ENCODE data around the gene TSPAN18. TPM values are rescaled to one million over a fixed set of nuclear protein-coding genes. Genes with fewer than 3 reads are reported as not detected.

TSPAN18 gene
- total RNA-seq, 1 donor from 2014 or later, result 44.9 TPM

DNA sequence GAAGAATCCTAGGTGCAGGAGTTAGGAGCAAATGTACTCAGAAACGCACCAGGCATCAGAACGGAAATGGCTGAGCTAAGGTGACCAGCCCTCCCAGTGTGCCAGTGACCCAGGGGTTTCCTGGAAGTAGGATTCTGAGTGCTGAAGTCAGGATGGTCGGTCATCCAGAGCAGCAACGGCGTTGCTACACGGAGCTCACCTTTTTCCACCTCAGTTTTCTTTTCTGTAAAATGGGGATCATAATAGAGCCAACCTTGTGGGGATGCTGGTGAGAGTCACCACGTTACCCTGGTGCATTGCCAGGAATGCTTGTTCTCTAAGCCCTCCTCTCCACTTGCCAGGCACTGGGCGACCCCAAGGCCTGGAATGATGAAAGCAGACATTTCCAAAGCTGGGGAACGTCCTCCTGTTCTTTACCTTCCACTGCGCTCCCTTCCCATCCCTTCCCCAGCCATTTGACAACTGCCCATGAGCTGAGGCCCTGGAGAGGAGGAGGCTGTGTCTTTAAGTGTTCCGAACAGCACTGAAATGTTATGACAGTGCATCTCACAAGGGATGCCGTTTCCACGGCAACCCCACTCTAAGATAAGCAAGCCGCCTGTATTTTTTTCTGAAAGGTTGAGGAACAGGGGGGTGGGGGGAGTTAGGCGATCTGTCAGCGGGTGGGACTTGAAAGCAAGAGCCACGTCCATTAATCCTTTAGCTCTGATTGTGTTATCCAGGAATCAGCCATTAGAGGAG is 66.8 kb downstream of the TSPAN18 start:
- intact Hi-C loops (cut with micrococcal nuclease), result no loop called here

DNA sequence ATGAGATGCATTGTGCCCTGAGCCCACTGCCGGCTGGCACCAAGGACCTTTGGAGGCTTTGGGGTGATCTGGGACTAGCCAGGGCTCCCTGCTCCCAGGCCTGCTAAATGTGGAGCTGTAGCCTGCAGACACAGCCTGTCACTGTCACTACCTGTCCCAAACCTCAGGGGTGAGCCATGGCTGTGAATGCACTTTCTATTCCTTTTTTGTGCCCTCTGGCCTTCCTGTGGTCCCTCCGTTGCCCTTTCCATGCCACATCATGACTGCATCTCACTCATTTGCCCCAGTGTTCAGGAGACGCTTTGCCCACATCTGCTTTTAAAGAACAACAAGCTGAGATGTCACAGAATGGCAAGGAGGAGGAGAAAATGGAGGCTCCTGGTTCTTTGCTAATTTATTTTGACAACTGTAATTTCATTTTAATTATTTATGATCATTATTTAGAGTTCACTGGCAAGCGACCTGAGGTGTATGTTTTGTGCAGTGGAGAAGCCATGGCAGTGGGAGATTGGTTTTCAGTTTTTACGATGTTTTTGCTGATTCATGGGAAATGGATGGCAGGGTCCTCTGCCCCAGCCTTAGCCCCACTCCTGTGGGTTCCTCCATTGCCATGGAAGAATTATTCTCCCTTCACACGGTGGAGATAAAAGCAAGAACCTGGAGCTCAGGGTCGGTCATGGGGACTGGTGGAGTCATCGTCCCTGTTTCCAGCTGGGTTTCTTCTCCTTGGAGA is 69.2 kb downstream of the TSPAN18 start:
- intact Hi-C loops (cut with micrococcal nuclease), result no loop called here

DNA sequence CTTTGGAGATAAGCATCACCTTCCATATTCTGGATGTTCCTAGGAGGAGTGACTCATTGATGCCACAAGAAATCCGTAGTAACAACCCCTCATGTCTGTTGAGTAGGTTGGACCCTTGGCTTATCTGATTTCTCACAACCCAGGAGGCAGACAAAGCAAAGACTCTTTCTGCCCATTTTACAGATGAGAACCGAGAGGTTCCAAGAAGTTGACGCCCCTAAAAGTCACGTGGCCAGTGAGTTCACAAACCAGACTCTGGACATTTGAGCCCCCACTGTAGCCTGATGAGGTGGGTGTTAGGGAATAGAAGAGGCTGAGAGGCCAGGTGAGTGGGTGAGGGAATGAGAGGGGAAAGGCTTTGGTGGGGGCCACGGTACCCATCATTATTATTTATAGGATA is 70.3 kb downstream of the TSPAN18 start:
- intact Hi-C loops (cut with micrococcal nuclease), result no loop called here

GRCh38 chr11:44797886-44798606 is 71.3 kb downstream of the TSPAN18 start:
- intact Hi-C loops (cut with micrococcal nuclease), result no loop called here

DNA sequence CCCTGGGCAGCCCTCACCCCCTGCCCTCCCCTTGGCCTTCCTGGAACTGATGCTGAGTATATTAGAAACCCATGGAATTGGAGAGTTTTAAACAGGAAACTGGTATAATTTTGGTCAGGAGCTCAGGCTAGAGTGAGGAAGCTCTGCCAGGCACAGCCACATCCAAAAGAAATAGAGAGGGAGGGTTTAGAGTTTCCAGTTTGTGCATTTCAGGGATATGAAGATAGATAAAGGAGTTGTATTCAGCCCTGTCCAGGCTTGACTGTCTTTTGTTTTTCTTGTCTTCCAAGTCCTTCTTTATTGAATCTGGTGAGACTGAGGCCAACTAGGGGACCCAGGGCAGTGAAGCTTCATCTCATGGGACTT is 71.8 kb downstream of the TSPAN18 start:
- intact Hi-C loops (cut with micrococcal nuclease), result no loop called here

- intact Hi-C loops (cut with micrococcal nuclease), result no loop called here
Observed at GRCh38 chr11:44799012-44799411, 72.2 kb downstream of the TSPAN18 start.

DNA sequence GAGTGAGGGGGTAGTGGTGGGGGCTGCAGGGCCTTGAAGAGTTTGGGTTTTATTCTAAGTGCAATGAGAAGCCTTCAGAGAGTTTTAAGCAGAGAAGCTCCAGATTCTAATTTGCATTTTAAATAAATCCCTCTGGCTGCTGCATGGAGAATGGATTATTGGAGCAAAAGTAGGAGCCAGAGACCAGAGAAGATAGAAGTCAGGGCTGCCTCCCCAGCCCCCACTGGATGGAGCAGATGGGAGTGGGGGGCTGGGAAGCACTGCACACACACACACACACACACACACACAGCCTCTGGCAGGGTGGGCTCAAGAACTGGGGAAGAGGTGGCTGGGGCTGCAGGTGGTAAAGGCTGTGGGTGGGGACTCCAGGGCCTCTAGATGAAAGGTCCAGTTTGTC is 75.6 kb downstream of the TSPAN18 start:
- intact Hi-C loops (cut with micrococcal nuclease), result no loop called here

DNA sequence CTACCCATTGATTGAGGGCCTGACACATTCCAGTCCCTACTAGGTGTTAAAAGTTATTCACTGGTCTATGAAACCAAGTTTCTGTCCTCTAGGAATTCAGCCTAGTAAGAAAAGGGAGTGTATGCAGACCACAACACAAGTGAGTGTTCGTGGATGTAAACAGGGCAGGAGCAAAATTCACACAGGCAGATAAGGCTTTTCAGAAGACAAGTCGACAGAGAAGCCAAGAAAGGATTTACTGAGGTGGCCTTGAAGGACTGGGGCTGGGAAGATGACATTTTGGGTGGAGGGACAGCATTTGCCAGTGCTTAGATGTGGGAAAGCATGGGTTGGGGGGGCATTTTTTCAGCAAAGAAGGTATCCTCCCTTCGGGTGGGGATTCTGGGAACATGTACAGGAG is 76.2 kb downstream of the TSPAN18 start:
- intact Hi-C loops (cut with micrococcal nuclease), result no loop called here

DNA sequence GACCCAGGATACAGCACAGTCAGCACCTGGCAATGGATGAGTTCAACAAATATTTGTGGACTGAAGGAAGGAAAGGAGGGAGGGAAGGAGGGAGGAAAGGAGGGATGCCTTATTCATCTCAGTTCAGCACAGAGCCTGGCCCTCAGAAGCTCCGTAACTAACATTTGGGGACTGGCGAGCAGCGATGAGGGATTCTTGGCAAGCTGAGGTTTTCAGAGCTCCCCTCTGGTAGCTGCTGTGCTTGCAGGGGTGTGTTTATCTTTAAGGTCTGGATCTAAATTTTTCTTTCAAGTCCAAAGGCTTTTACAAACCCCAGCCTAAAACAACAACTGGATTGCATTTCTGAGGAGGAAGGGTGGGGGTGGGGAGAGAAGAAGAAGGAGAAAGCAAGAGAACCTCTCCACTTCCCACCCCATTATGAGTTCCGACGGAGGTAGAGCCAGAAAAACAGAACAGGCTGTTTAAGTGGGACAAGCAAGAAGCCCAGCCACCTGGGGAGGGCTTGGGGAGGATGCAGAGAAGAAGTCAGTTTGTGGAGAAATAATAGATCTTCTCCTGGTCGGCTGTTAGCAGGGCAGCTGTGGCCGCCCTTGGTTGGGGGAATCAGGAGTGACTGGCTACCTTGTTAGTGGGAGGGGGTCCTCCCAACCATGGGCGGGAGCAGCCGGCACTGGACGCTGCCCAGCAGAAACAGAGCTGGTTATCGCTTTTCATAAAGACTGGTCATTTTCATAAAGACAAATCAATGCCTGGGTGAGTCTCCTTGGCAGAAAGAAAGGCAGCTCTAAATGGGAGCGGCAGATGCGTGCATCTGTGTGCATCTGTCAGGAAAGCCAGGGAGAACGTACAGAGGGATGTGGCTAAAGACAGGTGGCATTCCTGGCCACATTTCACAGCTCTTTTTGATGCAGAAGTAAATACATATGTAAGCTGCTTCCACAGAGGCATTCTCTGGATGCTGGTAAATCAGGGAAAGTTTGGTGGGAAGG is 78.0 kb downstream of the TSPAN18 start:
- intact Hi-C loops (cut with micrococcal nuclease), result no loop called here

- intact Hi-C loops (cut with micrococcal nuclease), result no loop called here
Observed at GRCh38 chr11:44805596-44805995, 78.8 kb downstream of the TSPAN18 start.

DNA sequence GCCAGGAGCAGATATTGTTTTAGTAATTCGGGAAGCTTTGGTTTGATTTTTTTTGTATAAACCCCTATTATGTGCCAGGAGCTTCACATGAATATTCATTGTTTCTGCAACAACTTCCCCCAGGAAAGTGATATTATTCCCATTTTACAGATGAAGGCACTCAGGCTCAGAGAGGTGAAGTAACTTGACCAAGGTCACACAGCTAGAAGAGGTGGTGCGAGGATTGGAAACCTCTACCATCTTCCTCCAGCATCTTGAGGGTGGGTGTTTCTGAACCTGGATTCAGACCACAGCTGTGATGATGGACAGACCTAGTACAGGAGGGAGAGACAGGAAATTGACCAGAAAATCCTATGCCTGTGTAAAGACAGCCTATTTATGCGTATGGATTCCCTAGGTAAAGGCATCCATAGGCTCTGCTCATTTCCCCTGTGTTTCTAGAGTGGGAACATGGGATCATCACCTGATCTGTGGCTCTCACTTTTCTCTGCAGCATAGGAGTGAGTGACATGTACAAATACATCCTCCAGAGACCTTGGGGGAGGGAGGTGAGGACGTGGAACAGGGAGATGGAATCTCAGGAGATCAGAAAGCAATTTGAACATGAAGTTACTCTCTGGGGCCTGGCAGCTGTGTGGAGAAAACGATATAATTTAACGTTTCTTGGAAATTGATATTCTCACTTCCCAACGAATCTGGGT is 81.4 kb downstream of the TSPAN18 start:
- intact Hi-C loops (cut with micrococcal nuclease), result no loop called here

DNA sequence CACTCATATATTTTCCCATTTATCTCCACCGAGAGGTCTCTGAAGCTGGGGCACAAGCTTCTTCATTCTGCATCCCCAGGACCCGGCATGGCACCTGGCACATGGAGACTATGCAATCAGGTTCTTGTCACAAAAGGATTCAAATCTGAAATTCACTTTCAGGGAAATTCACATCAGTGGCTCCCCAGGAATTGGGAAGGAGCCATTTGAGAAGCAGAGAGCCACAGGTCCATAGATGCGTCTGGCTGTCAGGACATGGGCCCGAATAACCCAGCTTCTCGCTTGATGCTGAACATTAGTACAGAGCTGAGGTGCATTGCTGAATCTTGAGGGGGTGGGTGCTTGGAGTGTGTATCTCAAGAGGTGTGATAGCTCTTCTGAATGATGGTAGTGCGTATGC is 82.5 kb downstream of the TSPAN18 start:
- intact Hi-C loops (cut with micrococcal nuclease), result no loop called here

DNA sequence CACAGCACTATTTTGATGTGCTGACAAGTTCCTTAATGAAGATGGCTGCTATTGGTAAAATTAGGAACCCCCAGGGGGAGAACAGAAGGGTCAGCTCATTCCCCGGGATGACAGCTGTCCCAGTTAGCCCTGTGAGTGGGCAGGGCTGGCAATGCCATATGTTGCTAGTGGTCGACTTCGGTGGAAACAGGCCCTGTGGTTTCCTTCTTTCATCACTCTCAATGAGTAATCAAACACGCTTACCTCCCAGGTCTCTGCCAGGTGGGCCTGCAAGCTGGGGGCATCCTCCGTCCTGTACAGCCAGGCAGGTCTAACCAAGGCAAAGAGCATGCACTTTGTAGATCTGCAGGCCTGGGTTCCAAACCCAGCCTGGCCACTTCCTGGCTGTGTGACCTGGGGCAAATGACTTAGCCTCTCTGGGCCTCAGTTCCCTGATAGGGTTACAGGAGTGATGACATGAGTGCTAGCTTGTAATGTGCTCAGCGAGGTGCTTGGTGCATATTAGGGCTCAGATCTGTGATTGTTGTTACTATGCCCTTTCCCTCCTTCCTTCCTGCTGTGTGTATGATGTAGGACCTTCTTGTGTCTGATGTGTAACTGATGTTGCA is 85.2 kb downstream of the TSPAN18 start:
- intact Hi-C loops (cut with micrococcal nuclease), result no loop called here

- intact Hi-C loops (cut with micrococcal nuclease), result no loop called here
Observed at GRCh38 chr11:44812971-44813370, 86.2 kb downstream of the TSPAN18 start.

- intact Hi-C loops (cut with micrococcal nuclease), result no loop called here
Observed at GRCh38 chr11:44813401-44813800, 86.6 kb downstream of the TSPAN18 start.

GRCh38 chr11:44814881-44815592 is 88.3 kb downstream of the TSPAN18 start:
- intact Hi-C loops (cut with micrococcal nuclease), result no loop called here

DNA sequence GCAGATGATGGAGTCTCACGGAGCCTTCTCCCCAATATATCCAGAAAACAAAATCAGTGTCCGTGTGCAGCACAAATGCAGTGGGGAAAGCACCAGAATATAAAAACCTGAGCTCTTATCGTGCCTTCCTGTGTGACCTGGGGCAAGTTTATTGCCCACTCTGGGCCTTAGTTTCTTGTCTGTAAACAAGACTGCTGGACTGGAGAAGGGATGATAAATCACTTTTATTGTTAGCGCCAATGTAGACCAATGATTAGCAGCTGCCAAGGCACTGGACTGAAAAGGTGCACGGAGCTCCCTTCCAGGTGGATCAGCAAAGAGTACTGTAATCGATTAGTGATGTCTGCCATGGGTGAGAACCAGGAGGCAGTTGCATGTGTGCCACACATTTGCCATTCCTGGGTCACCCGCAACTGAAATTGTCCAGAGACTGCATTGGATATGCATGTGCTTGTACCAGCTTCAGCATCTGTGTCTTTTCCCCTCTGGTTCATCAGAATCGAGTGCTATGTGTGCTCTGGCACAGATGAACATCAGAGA is 89.2 kb downstream of the TSPAN18 start:
- intact Hi-C loops (cut with micrococcal nuclease), result no loop called here

DNA sequence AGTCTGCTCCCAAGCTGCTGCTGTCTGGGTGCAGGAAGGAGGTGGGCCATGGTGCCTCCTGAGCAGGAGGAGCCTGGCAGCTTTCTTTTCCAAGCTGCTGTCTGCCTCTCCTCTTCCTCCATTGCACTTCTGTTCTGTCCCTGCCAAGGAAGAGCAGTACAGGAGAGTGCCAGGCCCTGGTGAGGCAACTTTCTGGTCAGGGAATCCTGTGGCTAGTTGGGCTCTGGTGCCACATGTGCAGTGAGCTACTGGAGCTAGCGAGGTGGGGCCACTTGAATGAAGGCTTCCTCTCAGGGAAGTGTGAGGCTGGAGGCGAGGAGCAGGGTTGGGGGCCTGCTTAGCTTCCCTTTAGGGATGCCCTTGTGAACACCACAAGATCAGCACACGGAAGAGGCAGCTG is 90.0 kb downstream of the TSPAN18 start:
- intact Hi-C loops (cut with micrococcal nuclease), result no loop called here

All from T-helper 1 cell treated with Interleukin-12 subunit alpha and Interleukin-12 subunit beta and Interleukin-4 antibody, amounts not matched to agents 30 ng/mL and 1 ng/mL, for 36 hours (primary cell).